H1 (cell line): ENCODE data around the gene PRKCZ. TPM values are rescaled to one million over a fixed set of nuclear protein-coding genes. Genes with fewer than 3 reads are reported as not detected.

Experiments
- ASH2L ChIP-seq: fragments of 200-600, 300-600 bp; sonication (generic); IDR thresholded peaks from one replicate; pipeline ENCODE4 v1.7.1; 2017; ENCODE audit warnings: low read length
- ATF3 ChIP-seq: IDR thresholded peaks from 2 replicates; pipeline ENCODE4 v1.6.1; 2011; ENCODE audit warnings: low read depth, mild to moderate bottlenecking, low read length; ENCODE audit not compliant: insufficient read depth
- CBX8 ChIP-seq: fragments of 300-800, 300-1000 bp; sonication (generic); IDR thresholded peaks from 2 replicates; pipeline ENCODE4 v1.7.1; 2016; ENCODE audit warnings: low read depth, low read length, borderline replicate concordance
- CREB1 ChIP-seq: IDR thresholded peaks from 2 replicates; pipeline ENCODE4 v1.6.1; 2012; ENCODE audit warnings: inconsistent platforms
- CTCF ChIP-seq, 3 experiments: IDR thresholded peaks; 1 replicate in 2 of 3; 2 replicates in 1 of 3; pipeline versions ENCODE4 v1.5.1 to v1.6.1; 2011; ENCODE audit warnings: low read length in 3 of 3, mild to moderate bottlenecking in 3 of 3, inconsistent platforms in 2 of 3, low read depth in 1 of 3, moderate library complexity in 1 of 3; ENCODE audit not compliant: insufficient read depth in 1 of 3; ENCODE audit errors: control extremely low read depth in 1 of 3
- E2F6 ChIP-seq: IDR thresholded peaks from 2 replicates; pipeline ENCODE4 v1.6.1; 2012; ENCODE audit warnings: inconsistent platforms
- EZH2 ChIP-seq: fragments of 200-600 bp; sonication (generic); IDR thresholded peaks from 2 replicates; pipeline ENCODE4 v1.7.1; 2012; ENCODE audit warnings: low read depth, mild to moderate bottlenecking, moderate library complexity, low read length, inconsistent platforms; ENCODE audit not compliant: severe bottlenecking
- FOSL1 ChIP-seq: IDR thresholded peaks from 2 replicates; pipeline ENCODE4 v1.6.1; 2011; ENCODE audit warnings: mild to moderate bottlenecking, low read depth, low read length, moderate library complexity; ENCODE audit not compliant: insufficient read depth
- GABPA ChIP-seq: IDR thresholded peaks from 2 replicates; pipeline ENCODE4 v1.6.1; 2011; ENCODE audit warnings: mild to moderate bottlenecking, low read length, moderate library complexity, borderline replicate concordance; ENCODE audit not compliant: insufficient read depth
- GTF2F1 ChIP-seq: IDR thresholded peaks from 2 replicates; pipeline ENCODE4 v1.6.1; 2012; ENCODE audit warnings: low read depth, low read length, improper control_type of control experiment, borderline replicate concordance
- PHF8 ChIP-seq: fragments of 200-600 bp; sonication (generic); conservative IDR thresholded peaks from 2 replicates; pipeline ENCODE4 v1.7.1; 2012; ENCODE audit warnings: low read depth, mild to moderate bottlenecking, inconsistent platforms, low read length, moderate library complexity
- SIX5 ChIP-seq: IDR thresholded peaks from 2 replicates; pipeline ENCODE4 v1.6.1; 2011; ENCODE audit warnings: mild to moderate bottlenecking, low read depth, low read length
- SRF ChIP-seq: IDR thresholded peaks from 2 replicates; pipeline ENCODE4 v1.6.1; 2011; ENCODE audit warnings: mild to moderate bottlenecking, low read depth, low read length, moderate library complexity
- SUZ12 ChIP-seq: fragments of 200-600 bp; sonication (generic); IDR thresholded peaks from 2 replicates; pipeline ENCODE4 v1.6.1; 2012; ENCODE audit warnings: mild to moderate bottlenecking, inconsistent platforms, low read length, moderate library complexity, mixed read lengths
- TAF7 ChIP-seq: optimal IDR thresholded peaks from 2 replicates; pipeline ENCODE3; 2011; ENCODE audit warnings: low read depth, mild to moderate bottlenecking, inconsistent platforms, low read length, moderate library complexity, borderline replicate concordance
- TBP ChIP-seq: IDR thresholded peaks from 2 replicates; pipeline ENCODE4 v1.6.1; 2011; ENCODE audit warnings: low read depth, low read length, improper control_type of control experiment
- TCF12 ChIP-seq: IDR thresholded peaks from 2 replicates; pipeline ENCODE4 v1.6.1; 2011; ENCODE audit warnings: low read depth, mild to moderate bottlenecking, low read length
- TEAD4 ChIP-seq: IDR thresholded peaks from 2 replicates; pipeline ENCODE4 v1.6.1; 2012; ENCODE audit warnings: low read depth, low read length, inconsistent platforms, mixed read lengths
- ZNF274 ChIP-seq: IDR thresholded peaks from 2 replicates; pipeline ENCODE4 v1.7.0; 2012; ENCODE audit warnings: low read length, borderline replicate concordance; ENCODE audit errors: extremely low read depth
- polyA plus RNA-seq, 7 experiments: library from polyadenylated mRNA; depleted of rRNA in 3 of 7; stranded (reverse) in 5 of 7; unstranded in 2 of 7; fragments of >200 nt in 5 of 7; fragments of 200-250 nt in 2 of 7; gene quantifications; 1 replicate in 5 of 7; 2 replicates in 1 of 7; 4 replicates in 1 of 7; pipeline versions ENCODE4 v1.2.1 to v1.2.3, GENCODE V29; 2011 to 2013; ENCODE audit warnings: missing spikeins in 2 of 7, mixed read lengths in 2 of 7
- total RNA-seq: library from RNA; stranded (reverse); fragmentation: NEBNext Ultra II Directional; extraction: Animal tissue kit (Norgen Biotek cat#: 25700); gene quantifications from 2 replicates; pipeline ENCODE4 v1.2.1, GENCODE V29; 2021
- TF ChIP-seq, protein P1 (sequence below): IDR thresholded peaks from 2 replicates; pipeline ENCODE4 v1.6.1; 2012; ENCODE audit warnings: inconsistent platforms

The PRKCZ gene
- total and polyA plus RNA-seq, 2 of the 8 experiments (the other 6 are each of a cell fraction or from before 2014, with no cell fraction given): 37.4 to 45.1 TPM

- TF ChIP-seq EZH2: no peak
- TF ChIP-seq, protein P1, sequence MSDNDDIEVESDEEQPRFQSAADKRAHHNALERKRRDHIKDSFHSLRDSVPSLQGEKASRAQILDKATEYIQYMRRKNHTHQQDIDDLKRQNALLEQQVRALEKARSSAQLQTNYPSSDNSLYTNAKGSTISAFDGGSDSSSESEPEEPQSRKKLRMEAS: peak; percentile 92
- TF ChIP-seq TAF7: no peak
- no peak for TF ChIP-seq SRF
- TF ChIP-seq SUZ12: no peak
- no peak for TF ChIP-seq GTF2F1
- 0 out of 2 replicates have a peak, but pooled peaks have one; percentile 3 for TF ChIP-seq CREB1
- no peak for TF ChIP-seq TEAD4
- no peak for TF ChIP-seq ZNF274
- TF ChIP-seq PHF8: peak; percentile 53
- TF ChIP-seq E2F6: peak; percentile 94
- TF ChIP-seq ATF3: no peak
- peak; percentile 85 for TF ChIP-seq ASH2L
- no peak for TF ChIP-seq GABPA
- TF ChIP-seq TCF12: no peak
- TF ChIP-seq CTCF (IDR thresholded peaks at IDR 0.05; ENCODE audit: control extremely low read depth in 1 of 3, insufficient read depth in 1 of 3, low read depth in 1 of 3, low read length in 3 of 3): no peak
- no peak for TF ChIP-seq TBP
- TF ChIP-seq CBX8: no peak
- no peak for TF ChIP-seq SIX5
- TF ChIP-seq FOSL1: no peak
Observed at GRCh38 chr1:2205191-2205952, 155.2 kb downstream of the PRKCZ start (continued).
